Measurements from ENCODE around the gene MAGEA12. TPM values are rescaled to one million over a fixed set of nuclear protein-coding genes. Genes with fewer than 3 reads are reported as not detected.
"Not testable (repeated sequence)": the region's sequence is repeated elsewhere in the genome, so short reads cannot be mapped to it uniquely, and the experiment has no call there.

MAGEA12 gene
- total RNA-seq, 6 experiments from 2014 or later, result not detected

DNA sequence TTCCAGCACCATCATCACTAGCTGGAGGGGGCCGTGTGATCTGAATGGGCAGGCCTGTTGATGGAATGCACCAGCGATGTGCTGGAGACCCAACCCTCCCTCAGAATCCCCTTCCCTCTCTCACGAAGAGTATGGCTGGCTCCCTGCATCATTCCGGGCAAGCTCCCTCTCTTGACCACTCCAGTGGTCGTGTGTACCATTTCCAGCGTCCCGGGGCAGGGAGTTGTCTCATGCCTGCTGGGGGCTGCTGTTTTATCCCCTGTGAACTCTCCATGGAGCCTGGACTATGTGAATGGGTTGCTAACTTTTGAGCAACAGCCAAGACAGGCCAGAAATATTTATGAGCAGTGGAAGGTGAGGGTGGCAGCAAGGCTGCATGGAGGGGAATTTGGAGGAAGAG is 8.1 kb upstream of the MAGEA12 start:
- DNase-seq (peak in 1 of 3 donors; percentile 2), ATAC-seq (no peak)
- no peak overlapping the region for H3K27ac ChIP-seq
- H3K27me3 ChIP-seq, result no peaks in the 10 kb centered on the region
- no peaks in the 10 kb centered on the region for H3K4me1 ChIP-seq
- intact Hi-C loops (cut with DNase I), result no loop called here
- WGBS (ENCODE audit: insufficient coverage, low coverage, low lambda C conversion rate, missing lambda C conversion rate), result 36% methylated on average over 4 of the region's 7 CpGs
- H3K36me3 ChIP-seq, result no peaks in the 10 kb centered on the region
- no peaks in the 10 kb centered on the region for H3K9me3 ChIP-seq
- TF ChIP-seq, protein P1, sequence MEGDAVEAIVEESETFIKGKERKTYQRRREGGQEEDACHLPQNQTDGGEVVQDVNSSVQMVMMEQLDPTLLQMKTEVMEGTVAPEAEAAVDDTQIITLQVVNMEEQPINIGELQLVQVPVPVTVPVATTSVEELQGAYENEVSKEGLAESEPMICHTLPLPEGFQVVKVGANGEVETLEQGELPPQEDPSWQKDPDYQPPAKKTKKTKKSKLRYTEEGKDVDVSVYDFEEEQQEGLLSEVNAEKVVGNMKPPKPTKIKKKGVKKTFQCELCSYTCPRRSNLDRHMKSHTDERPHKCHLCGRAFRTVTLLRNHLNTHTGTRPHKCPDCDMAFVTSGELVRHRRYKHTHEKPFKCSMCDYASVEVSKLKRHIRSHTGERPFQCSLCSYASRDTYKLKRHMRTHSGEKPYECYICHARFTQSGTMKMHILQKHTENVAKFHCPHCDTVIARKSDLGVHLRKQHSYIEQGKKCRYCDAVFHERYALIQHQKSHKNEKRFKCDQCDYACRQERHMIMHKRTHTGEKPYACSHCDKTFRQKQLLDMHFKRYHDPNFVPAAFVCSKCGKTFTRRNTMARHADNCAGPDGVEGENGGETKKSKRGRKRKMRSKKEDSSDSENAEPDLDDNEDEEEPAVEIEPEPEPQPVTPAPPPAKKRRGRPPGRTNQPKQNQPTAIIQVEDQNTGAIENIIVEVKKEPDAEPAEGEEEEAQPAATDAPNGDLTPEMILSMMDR (IDR thresholded peaks at IDR 0.05), result no peak
- no peak overlapping the region for H3K4me3 ChIP-seq

DNA sequence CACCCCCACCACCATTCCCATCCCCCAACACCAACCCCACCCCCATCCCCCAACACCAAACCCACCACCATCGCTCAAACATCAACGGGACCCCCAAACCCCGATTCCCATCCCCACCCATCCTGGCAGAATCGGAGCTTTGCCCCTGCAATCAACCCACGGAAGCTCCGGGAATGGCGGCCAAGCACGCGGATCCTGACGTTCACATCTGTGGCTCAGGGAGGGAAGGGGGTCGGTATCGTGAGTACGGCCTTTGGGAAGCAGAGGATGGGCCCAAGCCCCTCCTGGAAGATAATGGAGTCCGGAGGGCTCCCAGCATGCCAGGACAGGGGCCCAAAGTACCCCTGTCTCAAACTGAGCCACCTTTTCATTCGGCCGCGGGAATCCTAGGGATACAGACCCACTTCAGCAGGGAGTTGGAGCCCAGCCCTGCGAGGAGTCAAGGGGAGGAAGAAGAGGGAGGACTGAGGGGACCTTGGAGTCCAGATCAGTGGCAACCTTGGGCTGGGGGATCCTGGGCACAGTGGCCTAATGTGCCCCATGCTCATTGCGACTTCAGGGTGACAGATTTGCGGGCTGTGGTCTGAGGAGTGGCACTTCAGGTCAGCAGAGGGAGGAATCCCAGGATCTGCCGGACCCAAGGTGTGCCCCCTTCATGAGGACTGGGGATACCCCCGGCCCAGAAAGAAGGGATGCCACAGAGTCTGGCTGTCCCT is 744 bp downstream of the MAGEA12 start:
- WGBS (ENCODE audit: insufficient coverage, low coverage, low lambda C conversion rate, missing lambda C conversion rate), result 84% methylated on average over 17 of the region's 22 CpGs
- H3K36me3 ChIP-seq; H3K27ac ChIP-seq; H3K9me3 ChIP-seq; H3K4me3 ChIP-seq; ATAC-seq; intact Hi-C loops (cut with DNase I); H3K4me1 ChIP-seq; H3K27me3 ChIP-seq: not testable (repeated sequence)
- DNase-seq, result peak in 1 of 3 donors; percentile 5

DNA sequence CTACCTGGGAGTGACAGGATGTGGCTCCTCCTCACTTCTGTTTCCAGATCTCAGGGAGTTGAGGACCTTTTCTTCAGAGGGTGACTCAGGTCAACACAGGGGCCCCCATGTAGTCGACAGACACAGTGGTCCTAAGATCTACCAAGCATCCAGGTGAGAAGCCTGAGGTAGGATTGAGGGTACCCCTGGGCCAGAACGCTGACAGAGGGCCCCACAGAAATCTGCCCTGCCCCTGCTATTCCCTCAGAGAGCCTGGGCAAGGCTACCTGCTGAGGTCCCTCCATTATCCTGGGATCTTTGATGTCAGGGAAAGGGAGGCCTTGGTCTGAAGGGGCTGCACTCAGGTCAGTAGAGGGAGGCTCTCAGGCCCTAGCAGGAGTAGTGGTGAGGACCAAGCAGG is 1.5 kb downstream of the MAGEA12 start:
- Histone ChIP-seq H3K36me3 (no peaks in the 10 kb centered on the region), H3K4me3 (no peak overlapping the region), H3K9me3 (no peaks in the 10 kb centered on the region), H3K27ac (no peak overlapping the region), H3K4me1 (no peaks in the 10 kb centered on the region), H3K27me3 (no peaks in the 10 kb centered on the region)
- no peak for ATAC-seq
- peak in 1 of 3 donors; percentile 1 for DNase-seq
- TF ChIP-seq POLR2A (IDR thresholded peaks at IDR 0.05), result no peak
- TF ChIP-seq, protein P1 (IDR thresholded peaks at IDR 0.05), result no peak
- intact Hi-C loops (cut with DNase I), result no loop called here
- no CpG with 5 or more reads among the region's 2 CpGs for WGBS (ENCODE audit: insufficient coverage, low coverage, low lambda C conversion rate, missing lambda C conversion rate)

DNA sequence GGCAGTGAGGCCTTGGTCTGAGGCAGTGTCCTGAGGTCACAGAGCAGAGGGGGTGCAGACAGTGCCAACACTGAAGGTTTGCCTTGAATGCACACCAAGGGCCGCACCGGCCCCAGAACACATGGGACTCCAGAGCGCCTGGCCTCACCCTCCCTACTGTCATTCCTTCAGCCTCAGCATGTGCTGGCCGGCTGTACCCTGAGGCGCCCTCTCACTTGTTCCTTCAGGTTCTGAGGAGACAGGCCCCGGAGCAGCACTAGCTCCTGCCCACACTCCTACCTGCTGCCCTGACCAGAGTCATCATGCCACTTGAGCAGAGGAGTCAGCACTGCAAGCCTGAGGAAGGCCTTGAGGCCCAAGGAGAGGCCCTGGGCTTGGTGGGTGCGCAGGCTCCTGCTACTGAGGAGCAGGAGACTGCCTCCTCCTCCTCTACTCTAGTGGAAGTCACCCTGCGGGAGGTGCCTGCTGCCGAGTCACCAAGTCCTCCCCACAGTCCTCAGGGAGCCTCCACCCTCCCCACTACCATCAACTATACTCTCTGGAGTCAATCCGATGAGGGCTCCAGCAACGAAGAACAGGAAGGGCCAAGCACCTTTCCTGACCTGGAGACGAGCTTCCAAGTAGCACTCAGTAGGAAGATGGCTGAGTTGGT is 2.4 kb downstream of the MAGEA12 start:
- no peak overlapping the region for H3K27ac ChIP-seq
- intact Hi-C loops (cut with DNase I), result no loop called here
- H3K9me3 ChIP-seq, result no peaks in the 10 kb centered on the region
- ATAC-seq, result no peak
- TF ChIP-seq, protein P1 (IDR thresholded peaks at IDR 0.05), result no peak
- no peak for TF ChIP-seq POLR2A (IDR thresholded peaks at IDR 0.05)
- no peaks in the 10 kb centered on the region for H3K4me1 ChIP-seq
- no peaks in the 10 kb centered on the region for H3K36me3 ChIP-seq
- H3K4me3 ChIP-seq, result no peak overlapping the region
- no peaks in the 10 kb centered on the region for H3K27me3 ChIP-seq
- peak in 1 of 3 donors; percentile 2 for DNase-seq
- WGBS (ENCODE audit: insufficient coverage, low coverage, low lambda C conversion rate, missing lambda C conversion rate), result 89% methylated on average over 2 of the region's 12 CpGs

DNA sequence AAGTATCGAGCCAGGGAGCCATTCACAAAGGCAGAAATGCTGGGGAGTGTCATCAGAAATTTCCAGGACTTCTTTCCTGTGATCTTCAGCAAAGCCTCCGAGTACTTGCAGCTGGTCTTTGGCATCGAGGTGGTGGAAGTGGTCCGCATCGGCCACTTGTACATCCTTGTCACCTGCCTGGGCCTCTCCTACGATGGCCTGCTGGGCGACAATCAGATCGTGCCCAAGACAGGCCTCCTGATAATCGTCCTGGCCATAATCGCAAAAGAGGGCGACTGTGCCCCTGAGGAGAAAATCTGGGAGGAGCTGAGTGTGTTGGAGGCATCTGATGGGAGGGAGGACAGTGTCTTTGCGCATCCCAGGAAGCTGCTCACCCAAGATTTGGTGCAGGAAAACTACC is 3.0 kb downstream of the MAGEA12 start:
- H3K4me1 ChIP-seq; H3K27me3 ChIP-seq; H3K9me3 ChIP-seq; intact Hi-C loops (cut with DNase I); ATAC-seq; H3K4me3 ChIP-seq; H3K27ac ChIP-seq; DNase-seq; H3K36me3 ChIP-seq: not testable (repeated sequence)
- 63% methylated on average over 11 of the region's 12 CpGs for WGBS (ENCODE audit: insufficient coverage, low coverage, low lambda C conversion rate, missing lambda C conversion rate)
